Activated B cell treated with CpG ODN at 0.5 μM for 24 hours (primary cell): ENCODE measurements around the gene MIDN. TPM values are rescaled to one million over a fixed set of nuclear protein-coding genes. Genes with fewer than 3 reads are reported as not detected.

ENCODE experiments used
- ATAC-seq: fragments of 200-7000 bp; cut with Tn5 transposase; one replicate; pipeline ENCODE4 v1.10.0; 2021; ENCODE audit warnings: low read depth, mild to moderate bottlenecking, moderate library complexity
- CTCF ChIA-PET: fragments of 350-600 bp; sonication (Branson Sonifier 250); formaldehyde crosslinking; loops from one replicate; lab custom pipeline; 2021; ENCODE audit warnings: antibody characterized with exemption; lab: Charles Lee
- POLR2A ChIA-PET: fragments of 350-600 bp; sonication (Branson Sonifier 250); formaldehyde crosslinking; loops from one replicate; lab custom pipeline; 2021; ENCODE audit warnings: antibody characterized with exemption; lab: Charles Lee
- DNase-seq: peaks from one replicate; pipeline ENCODE4 v3.0.0; 2022
- H3K27ac Mint-ChIP-seq: one replicate; pipeline ENCODE4 v1.8.0; 2020; ENCODE audit warnings: mixed read lengths
- H3K27me3 Mint-ChIP-seq: one replicate; pipeline ENCODE4 v1.8.0; 2021; ENCODE audit warnings: mixed read lengths
- H3K36me3 Mint-ChIP-seq: one replicate; pipeline ENCODE4 v1.8.0; 2021; ENCODE audit warnings: low read depth, mixed read lengths
- H3K4me1 Mint-ChIP-seq: one replicate; pipeline ENCODE4 v1.8.0; 2021; ENCODE audit warnings: mixed read lengths
- H3K4me3 Mint-ChIP-seq: one replicate; pipeline ENCODE4 v1.8.0; 2020; ENCODE audit warnings: mild to moderate bottlenecking, mixed read lengths
- H3K9me3 Mint-ChIP-seq: one replicate; pipeline ENCODE4 v1.8.0; 2020; ENCODE audit warnings: mixed read lengths
- CTCF ChIP-seq: fragments of 200-600 bp; IDR thresholded peaks from one replicate; pipeline ENCODE4 v1.8.0; 2022; ENCODE audit warnings: antibody characterized with exemption, mild to moderate bottlenecking
- intact Hi-C: fragments of 100-400 bp; cut with micrococcal nuclease; formaldehyde crosslinking; loops from one replicate; pipeline ENCODE4 v1.15.1; 2024
- total RNA-seq: library from RNA; stranded (reverse); gene quantifications from 2 replicates; pipeline ENCODE4 v1.2.3, GENCODE V29; 2022

The MIDN gene
- total RNA-seq, 1 donor from 2014 or later = 68.4 TPM

- intact Hi-C loops = no loop called here
- ChIA-PET POLR2A (interaction anchor here (0.8 to 1.5 kb wide), 7 partner anchors 9 to 230 kb away, joined by 3 to 11 read pairs (median 4); partner anchors contain the start of genes ARHGAP45, CIRBP and WDR18), CTCF (interaction anchor here (1.4 to 1.8 kb wide), 2 partner anchors 30 to 100 kb away, joined by 5 read pairs; no protein-coding TSS in a partner anchor)
Measured at GRCh38 chr19:1213391-1214286, 34.7 kb upstream of the MIDN start.

GRCh38 chr19:1214299-1214861 is 34.0 kb upstream of the MIDN start:
- POLR2A ChIA-PET = interaction anchor here (0.8 to 1.5 kb wide), 7 partner anchors 10 to 230 kb away, joined by 3 to 11 read pairs (median 4); partner anchors contain the start of genes ARHGAP45, CIRBP and WDR18
- no peak for DNase-seq

More at GRCh38 chr19:1213391-1214286, 34.7 kb upstream of the MIDN start:
- DNase-seq (no peak), ATAC-seq (peak; percentile 77)
- peaks cover 32% of the 10 kb centered on the region for H3K4me1 Mint-ChIP-seq
- H3K27me3 Mint-ChIP-seq = no peaks in the 10 kb centered on the region
- H3K27ac Mint-ChIP-seq = peak overlapping the region; percentile 83
- H3K9me3 Mint-ChIP-seq = no peaks in the 10 kb centered on the region
- no peak for TF ChIP-seq CTCF
- H3K4me3 Mint-ChIP-seq = peak overlapping the region; percentile 67
- peaks cover 37% of the 10 kb centered on the region for H3K36me3 Mint-ChIP-seq

GRCh38 chr19:1214862-1215731 is 33.3 kb upstream of the MIDN start:
- Mint-ChIP-seq H3K9me3 (no peaks in the 10 kb centered on the region), H3K4me3 (no peak overlapping the region), H3K4me1 (peaks cover 23% of the 10 kb centered on the region), H3K27ac (peak overlapping the region; percentile 53), H3K36me3 (peaks cover 34% of the 10 kb centered on the region), H3K27me3 (no peaks in the 10 kb centered on the region)
- ChIA-PET CTCF (interaction anchor here (1.4 kb wide), 1 partner anchor 102 kb away, joined by 5 read pairs; no protein-coding TSS in a partner anchor), POLR2A (interaction anchor here (1.0 to 1.5 kb wide), 2 partner anchors 21 to 54 kb away, joined by 3 to 11 read pairs; partner anchors contain the start of gene CIRBP)
- intact Hi-C loops = no loop called here
- ATAC-seq (no peak), DNase-seq (no peak)
- no peak for TF ChIP-seq CTCF

More at GRCh38 chr19:1214299-1214861, 34.0 kb upstream of the MIDN start:
- ATAC-seq = no peak
- Mint-ChIP-seq H3K27me3 (no peaks in the 10 kb centered on the region), H3K36me3 (peaks cover 37% of the 10 kb centered on the region), H3K4me3 (no peak overlapping the region), H3K27ac (peak overlapping the region; percentile 83), H3K4me1 (peaks cover 28% of the 10 kb centered on the region), H3K9me3 (no peaks in the 10 kb centered on the region)
- no peak for TF ChIP-seq CTCF
- intact Hi-C loops = no loop called here
- CTCF ChIA-PET = interaction anchor here (1.4 to 1.8 kb wide), 2 partner anchors 30 to 101 kb away, joined by 5 read pairs; no protein-coding TSS in a partner anchor

GRCh38 chr19:1216756-1217155 is 31.6 kb upstream of the MIDN start:
- ChIA-PET POLR2A (interaction anchor here (1.3 kb wide), 1 partner anchor 52 kb away, joined by 5 read pairs; the partner anchor contains the start of gene CIRBP), CTCF (interaction anchor here (0.9 kb wide), 1 partner anchor 27 kb away, joined by 3 read pairs; no protein-coding TSS in a partner anchor)
- Mint-ChIP-seq H3K4me1 (peaks cover 15% of the 10 kb centered on the region), H3K27me3 (no peaks in the 10 kb centered on the region), H3K9me3 (no peaks in the 10 kb centered on the region), H3K27ac (no peak overlapping the region), H3K36me3 (peaks cover 29% of the 10 kb centered on the region), H3K4me3 (no peak overlapping the region)
- TF ChIP-seq CTCF = no peak
- ATAC-seq = no peak
- DNase-seq = no peak
- intact Hi-C loops = no loop called here
